Cardiac muscle cell (in vitro differentiated cells and primary cell): ENCODE results near the gene ITGA11. TPM values are rescaled to one million over a fixed set of nuclear protein-coding genes. Genes with fewer than 3 reads are reported as not detected.

Experiments used
- DNase-seq, 2 donors: peaks; one replicate each; pipeline versions ENCODE4 v3.0.0 to v3.0.0-alpha.2; 2010 to 2017; ENCODE audit warnings: low read depth in 1 of 2, low spot score in 1 of 2
- H3K27ac ChIP-seq: fragments of 200-600 bp; sonication (generic); 2 replicates; pipeline ENCODE4 v1.5.1; 2016
- H3K27me3 ChIP-seq: fragments of 200-600 bp; sonication (generic); 2 replicates; pipeline ENCODE4 v1.6.0; 2016; ENCODE audit warnings: control low read depth
- H3K36me3 ChIP-seq: fragments of 200-600 bp; sonication (generic); 2 replicates; pipeline ENCODE4 v1.5.1; 2016; ENCODE audit warnings: control low read depth
- H3K4me1 ChIP-seq: fragments of 200-600 bp; sonication (generic); 2 replicates; pipeline ENCODE4 v1.8.1; 2017; ENCODE audit warnings: low read depth, mild to moderate bottlenecking, mixed run types
- H3K4me3 ChIP-seq: fragments of 200-600 bp; sonication (generic); 2 replicates; pipeline ENCODE4 v1.5.1; 2016; ENCODE audit warnings: mild to moderate bottlenecking
- H3K9me3 ChIP-seq: fragments of 200-600 bp; sonication (generic); 2 replicates; pipeline ENCODE4 v1.5.1; 2017; ENCODE audit warnings: low read depth, mild to moderate bottlenecking, control low read depth
- polyA plus RNA-seq: library from polyadenylated mRNA; unstranded; fragments of >200 nt; fragmentation: Nextera tagmentation; extraction: Ambion mirVana; gene quantifications from 2 replicates; pipeline ENCODE4 v1.2.1, GENCODE V29; 2016
- total RNA-seq: library from RNA; depleted of rRNA; stranded (reverse); fragments of >200 nt; gene quantifications from 2 replicates; pipeline ENCODE4 v1.2.3, GENCODE V29; 2016
- TF ChIP-seq, protein P1 (sequence below): IDR thresholded peaks from 2 replicates; pipeline ENCODE4 v1.5.1; 2012; ENCODE audit warnings: low read depth, mild to moderate bottlenecking, low read length

The ITGA11 gene
- total and polyA plus RNA-seq, 2 experiments from 2014 or later, result 0.12 to 1.2 TPM

DNA sequence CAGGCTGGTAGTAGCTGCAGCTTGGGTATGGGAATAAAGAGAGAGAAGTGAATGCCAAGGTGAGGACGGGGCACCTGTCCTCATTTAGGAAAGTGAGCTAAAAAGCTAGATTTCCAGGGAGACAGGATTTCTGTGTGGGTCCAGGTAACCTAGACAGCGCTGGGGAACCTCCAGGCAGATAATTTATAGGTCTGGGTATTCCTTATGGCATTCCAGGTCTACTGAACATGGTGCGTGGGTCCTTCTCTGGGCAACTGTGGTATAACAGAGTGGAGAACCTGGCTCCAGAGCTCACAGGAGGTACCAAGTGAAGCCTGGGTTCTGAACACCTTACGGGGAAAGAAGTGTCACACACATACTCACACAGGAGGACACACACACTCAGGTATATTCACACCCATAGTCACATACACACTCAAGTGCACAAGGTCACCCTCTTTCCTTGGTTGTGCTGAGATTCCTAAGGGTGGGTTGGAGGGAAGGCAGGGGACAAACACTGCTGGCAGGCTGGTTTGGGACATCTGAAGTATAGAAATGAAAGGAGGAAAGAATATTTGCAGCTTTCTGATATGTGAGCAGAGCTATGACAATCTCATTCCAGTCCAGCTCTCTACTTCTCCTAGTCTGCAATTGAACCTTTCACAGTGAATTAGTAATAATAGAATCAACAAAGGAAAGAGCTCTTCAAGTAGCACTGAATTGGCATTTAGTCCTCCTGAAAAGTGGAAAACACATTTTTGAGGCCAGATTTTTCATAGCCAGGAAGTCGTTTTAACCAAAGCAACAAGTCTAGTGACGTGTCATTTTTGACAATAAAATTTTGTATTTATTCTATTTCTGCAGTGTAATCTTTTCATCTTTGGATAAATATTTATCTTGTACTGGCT, 37.4 kb upstream of the ITGA11 start:
- Histone ChIP-seq H3K9me3 (no peaks in the 10 kb centered on the region), H3K27me3 (no peaks in the 10 kb centered on the region), H3K27ac (no peak overlapping the region), H3K4me1 (no peaks in the 10 kb centered on the region), H3K4me3 (no peak overlapping the region), H3K36me3 (no peaks in the 10 kb centered on the region)
- no peak for DNase-seq
- TF ChIP-seq, protein P1, sequence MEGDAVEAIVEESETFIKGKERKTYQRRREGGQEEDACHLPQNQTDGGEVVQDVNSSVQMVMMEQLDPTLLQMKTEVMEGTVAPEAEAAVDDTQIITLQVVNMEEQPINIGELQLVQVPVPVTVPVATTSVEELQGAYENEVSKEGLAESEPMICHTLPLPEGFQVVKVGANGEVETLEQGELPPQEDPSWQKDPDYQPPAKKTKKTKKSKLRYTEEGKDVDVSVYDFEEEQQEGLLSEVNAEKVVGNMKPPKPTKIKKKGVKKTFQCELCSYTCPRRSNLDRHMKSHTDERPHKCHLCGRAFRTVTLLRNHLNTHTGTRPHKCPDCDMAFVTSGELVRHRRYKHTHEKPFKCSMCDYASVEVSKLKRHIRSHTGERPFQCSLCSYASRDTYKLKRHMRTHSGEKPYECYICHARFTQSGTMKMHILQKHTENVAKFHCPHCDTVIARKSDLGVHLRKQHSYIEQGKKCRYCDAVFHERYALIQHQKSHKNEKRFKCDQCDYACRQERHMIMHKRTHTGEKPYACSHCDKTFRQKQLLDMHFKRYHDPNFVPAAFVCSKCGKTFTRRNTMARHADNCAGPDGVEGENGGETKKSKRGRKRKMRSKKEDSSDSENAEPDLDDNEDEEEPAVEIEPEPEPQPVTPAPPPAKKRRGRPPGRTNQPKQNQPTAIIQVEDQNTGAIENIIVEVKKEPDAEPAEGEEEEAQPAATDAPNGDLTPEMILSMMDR, result no peak

DNA sequence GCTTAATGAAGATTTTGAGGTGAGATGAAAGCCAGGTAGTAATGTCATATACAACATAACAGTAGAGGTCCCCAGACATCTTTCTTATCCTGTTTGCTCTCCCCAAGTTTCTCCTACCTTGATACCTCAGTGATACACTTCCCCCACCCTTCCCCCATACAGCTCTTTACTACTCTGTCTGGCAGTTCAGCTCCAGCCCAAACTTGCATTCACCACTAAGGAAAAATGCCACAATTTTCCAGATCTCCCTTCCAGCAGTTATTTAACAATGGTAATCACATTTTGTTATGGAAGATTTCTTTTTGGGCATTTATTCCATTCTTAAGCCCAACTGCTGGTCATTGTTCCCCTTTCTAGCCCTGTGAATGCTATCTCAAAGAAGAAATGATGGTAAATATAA, 34.9 kb upstream of the ITGA11 start:
- Histone ChIP-seq H3K4me1 (no peaks in the 10 kb centered on the region), H3K27me3 (no peaks in the 10 kb centered on the region), H3K4me3 (no peak overlapping the region), H3K36me3 (no peaks in the 10 kb centered on the region), H3K27ac (no peak overlapping the region), H3K9me3 (no peaks in the 10 kb centered on the region)
- TF ChIP-seq, protein P1, result no peak
- DNase-seq, result no peak

DNA sequence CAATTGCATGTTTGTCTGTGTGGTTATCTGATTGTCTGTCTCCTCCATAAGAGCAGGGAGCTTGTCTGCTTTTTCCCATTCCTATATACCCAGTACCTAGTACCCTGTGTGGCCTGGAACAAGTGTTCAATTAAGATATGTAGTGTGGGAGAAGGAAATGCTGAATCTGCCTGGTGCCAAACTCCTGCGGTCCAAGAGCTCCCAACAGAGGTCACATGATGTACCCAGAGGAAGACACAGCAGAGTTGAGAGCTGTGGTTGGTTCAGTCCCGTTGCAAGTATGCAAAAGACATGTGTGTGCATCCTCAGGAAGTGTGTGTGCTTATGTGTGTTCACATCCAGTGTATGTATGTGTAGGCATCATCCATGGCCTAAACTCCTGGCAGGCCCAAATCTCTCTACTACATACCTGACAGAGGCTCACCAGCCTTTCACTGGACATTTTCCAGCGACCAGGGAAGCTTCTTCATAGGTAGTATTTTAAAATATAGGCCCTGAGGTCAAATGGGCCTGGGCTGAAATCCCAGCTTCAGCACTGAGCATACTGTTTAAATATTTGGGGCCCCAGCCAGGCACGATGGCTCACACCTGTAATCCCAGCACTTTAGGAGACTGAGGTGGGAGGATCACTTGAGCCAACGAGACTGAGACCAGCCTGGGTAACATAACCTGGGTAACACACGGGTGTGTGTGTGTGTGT, 34.0 kb upstream of the ITGA11 start:
- H3K27me3 ChIP-seq, result no peaks in the 10 kb centered on the region
- no peak overlapping the region for H3K27ac ChIP-seq
- TF ChIP-seq, protein P1, result no peak
- H3K36me3 ChIP-seq, result no peaks in the 10 kb centered on the region
- no peaks in the 10 kb centered on the region for H3K9me3 ChIP-seq
- DNase-seq, result peak in 1 of 2 donors; percentile 60
- no peaks in the 10 kb centered on the region for H3K4me1 ChIP-seq
- no peak overlapping the region for H3K4me3 ChIP-seq

DNA sequence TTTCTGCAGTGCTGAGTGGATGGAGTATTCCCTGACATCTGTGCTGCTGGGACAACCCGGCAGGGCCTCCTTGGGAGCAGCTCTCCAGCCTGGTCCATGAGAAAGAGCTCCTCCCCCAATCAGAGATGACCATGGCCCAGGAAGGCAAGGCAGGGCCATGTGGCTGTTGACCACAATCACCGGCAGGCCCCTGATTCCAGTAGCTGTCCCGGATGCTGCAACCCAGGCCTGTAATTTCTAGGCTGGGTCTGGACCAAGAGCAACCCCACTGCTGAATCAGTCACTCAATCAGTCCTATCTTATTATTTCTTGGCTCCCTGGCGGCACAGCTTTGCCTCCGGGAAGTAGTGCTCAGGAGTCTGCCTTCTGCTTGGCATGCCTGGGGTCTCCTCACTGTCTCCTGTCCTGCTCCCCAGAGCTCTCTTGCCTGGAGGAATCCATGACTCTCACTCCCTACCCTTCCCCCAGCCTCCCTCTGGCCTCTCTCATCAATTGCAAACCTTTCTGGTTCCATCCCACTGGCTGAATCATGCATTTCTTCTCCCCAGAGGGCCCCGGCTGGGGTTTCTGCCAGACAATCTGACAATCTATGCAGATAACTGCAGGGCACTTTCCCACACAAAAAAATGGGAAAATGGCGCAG, 32.6 kb upstream of the ITGA11 start:
- Histone ChIP-seq H3K27ac (no peak overlapping the region), H3K4me1 (no peaks in the 10 kb centered on the region), H3K36me3 (no peaks in the 10 kb centered on the region), H3K27me3 (no peaks in the 10 kb centered on the region), H3K4me3 (no peak overlapping the region), H3K9me3 (no peaks in the 10 kb centered on the region)
- peak in 1 of 2 donors; percentile 66 for DNase-seq
- TF ChIP-seq, protein P1, result no peak

DNA sequence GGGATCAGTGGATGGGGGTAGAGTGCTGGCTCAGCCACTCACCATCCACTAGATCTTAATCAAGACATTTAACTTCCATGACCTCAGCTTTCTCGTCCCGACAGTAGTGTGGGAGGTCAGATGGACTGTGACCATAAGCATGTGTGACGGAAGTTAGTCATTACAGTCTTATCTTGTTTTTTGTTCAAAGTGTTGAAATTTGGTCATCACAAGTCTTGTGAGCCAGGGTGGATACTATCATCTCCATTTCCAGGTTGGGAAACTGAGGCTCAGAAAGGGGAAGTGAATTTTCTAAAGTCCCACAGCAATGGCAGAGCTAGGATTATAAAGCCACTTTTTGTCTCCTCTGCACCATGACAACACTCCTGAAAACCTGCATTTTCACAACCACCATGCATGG, 32.0 kb upstream of the ITGA11 start:
- Histone ChIP-seq H3K27ac (no peak overlapping the region), H3K9me3 (no peaks in the 10 kb centered on the region), H3K4me1 (no peaks in the 10 kb centered on the region), H3K36me3 (no peaks in the 10 kb centered on the region), H3K4me3 (no peak overlapping the region), H3K27me3 (no peaks in the 10 kb centered on the region)
- TF ChIP-seq, protein P1, result no peak
- DNase-seq, result peak in 1 of 2 donors; percentile 51
